NCI-H1694 treated with DMSO at 0.1 percent for 48 hours (cell line): Measurements from ENCODE around the gene TMEM217.

ENCODE experiments used
- DNase-seq: peaks from one replicate; lab custom pipeline; 2025; lab: John Stamatoyannopoulos, UW

Gene TMEM217

DNA sequence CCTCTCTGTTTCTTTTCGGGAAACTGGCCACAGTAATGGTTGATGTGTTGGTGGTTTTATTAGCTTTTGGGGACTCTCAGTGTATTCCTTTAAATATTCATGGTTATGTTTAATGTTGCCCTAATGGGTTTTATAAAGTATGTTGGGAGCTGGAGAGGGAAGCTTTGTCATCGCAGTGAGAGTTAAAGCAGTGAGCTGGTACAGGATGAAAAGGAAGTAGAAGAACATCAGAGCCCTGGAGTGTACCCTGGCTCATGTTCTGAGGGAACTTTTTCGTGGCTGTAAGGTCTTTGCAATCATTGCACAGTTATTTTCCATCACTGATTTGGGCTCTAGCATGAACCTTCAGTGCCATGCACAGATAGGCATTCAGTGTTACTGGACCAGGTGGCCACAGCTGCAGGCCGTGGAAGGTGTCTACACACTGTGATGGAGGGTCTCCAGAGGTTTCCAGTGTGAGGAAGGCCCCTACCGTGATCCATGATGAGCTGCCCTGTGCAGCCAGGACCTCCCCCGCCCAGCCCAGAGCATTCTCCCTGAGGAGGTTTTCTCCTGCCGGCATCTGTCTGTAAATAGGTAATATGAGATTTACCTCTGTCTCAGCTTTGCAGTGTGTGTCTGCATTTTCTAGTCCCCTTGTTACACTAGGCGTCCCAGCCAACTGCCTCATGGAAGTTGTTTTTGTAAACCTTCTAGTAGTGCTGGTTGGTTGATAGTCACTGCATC is 22.4 kb upstream of the TMEM217 start:
- no peak for DNase-seq

DNA sequence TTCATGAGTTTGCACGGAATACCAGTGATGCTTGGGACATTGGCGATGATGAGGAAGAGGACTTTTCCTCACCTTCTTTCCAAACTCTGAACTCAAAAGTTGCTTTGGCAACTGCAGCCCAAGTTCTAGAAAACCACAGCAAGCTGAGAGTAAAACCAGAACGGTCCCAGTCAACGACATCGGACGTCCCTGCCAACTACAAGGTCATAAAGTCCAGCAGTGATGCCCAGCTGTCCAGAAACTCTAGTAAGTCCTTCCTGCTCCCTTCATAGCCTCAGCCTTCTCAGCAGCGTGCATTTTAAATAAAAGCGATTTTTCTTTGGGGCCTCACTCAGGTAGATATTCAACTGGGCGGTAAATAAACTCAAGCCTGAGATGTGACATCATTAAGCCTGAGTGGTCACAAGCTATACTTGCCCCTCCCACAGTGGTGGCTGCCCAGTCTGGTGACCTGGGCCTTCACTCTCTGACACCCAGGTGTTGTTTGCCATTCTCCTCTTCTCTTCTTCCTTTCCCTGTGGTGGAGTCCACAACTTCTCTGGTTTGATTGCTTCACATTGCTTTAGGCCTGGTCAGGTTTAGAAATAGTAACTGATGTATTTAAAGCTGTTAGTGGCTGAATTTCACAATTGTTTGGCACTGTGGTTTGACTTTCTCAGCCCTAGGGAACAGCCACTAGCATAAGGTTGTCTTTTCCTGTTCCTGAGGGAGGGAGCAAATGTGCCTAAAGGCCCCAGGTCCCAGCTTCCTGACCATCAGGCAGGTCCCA is 21.6 kb upstream of the TMEM217 start:
- no peak for DNase-seq

DNA sequence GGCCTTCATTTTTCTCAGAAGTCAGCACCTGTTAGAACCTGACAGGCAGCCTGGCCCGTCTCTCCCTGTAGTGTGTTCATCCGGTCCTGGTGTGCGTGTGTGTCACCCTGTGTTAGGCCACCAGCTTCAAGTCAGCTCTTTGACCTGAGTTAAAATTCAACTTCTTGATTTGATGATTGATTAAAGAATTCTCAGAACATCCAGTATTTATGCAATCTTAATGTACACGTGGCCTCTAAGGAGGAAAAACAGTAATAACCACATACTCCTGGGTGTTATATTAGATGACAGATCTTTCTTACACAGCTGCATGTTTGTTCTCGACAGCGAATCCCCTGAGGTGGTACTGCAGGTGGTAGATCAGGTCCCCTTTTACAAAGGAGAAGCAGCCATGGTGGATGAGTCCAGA is 19.1 kb upstream of the TMEM217 start:
- DNase-seq = no peak

DNA sequence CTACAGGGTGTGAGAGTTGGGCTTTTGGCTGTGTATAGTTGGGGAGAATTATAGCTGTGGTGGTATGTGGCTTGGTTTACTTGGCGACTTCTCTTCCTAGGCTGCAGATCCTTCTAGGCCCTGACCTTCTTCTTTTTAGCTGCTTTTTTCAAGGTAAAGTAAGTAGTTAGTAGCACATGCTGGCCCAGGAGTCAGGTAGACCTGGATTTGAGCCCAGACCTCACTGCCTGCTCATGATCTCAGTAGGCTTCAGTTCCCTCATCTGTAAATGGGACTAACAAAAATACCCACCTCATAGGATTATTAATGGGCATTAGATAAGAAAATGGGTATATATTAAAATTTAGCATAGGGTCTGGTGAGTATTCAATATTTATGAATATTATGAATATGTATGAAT is 17.4 kb upstream of the TMEM217 start:
- DNase-seq = no peak

DNA sequence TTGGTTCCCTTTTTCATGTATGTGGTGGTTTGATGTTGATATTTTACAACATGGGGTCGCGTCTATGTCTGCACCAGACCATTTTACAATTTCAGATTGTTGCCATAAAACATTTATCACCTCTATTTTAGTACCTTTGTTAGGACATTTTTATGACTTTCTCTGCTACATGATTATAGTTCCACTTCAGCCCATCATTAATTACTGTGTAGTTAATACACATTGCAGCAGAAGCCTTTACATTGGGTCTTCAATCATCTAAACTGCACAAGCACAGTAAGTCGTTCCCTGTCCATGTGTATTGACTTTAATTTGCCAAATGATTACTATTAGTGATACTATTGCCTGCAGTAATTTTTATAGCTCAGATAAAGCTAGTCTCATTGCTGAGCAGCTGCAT is 15.7 kb upstream of the TMEM217 start:
- DNase-seq = no peak

DNA sequence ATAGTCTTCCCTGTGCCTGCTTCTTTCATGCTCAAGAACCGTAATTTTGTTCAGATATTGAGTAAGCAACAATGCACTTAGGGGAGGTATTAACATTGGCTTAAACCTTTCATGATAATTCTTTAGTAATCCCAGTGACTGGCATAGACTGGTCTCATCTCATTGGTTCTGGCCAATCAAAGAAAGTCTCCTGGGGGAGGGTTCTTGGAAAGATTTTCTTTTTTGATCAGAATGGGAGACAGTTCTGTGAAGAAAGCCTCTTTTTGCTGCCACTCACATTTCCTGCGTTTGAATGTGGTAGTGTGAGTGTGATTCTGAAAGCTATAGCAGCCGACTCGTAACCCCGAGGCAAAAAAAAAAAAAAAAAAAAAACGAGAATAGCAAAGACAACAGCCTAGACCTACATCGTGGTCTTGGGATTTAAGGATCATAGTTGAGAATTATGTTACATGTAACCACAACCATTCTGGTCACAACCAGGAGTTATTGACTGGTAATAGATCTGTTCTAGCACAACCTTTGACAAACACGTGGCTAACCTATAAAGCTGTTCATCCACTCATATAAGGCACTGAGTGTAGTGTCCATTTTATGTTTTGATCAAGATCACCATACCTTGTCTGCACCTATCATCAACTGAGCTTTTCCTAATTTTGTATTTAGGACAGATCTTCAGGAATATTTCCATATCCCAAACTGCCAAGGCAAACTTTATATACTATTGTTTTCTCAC is 15.1 kb upstream of the TMEM217 start:
- DNase-seq = no peak

DNA sequence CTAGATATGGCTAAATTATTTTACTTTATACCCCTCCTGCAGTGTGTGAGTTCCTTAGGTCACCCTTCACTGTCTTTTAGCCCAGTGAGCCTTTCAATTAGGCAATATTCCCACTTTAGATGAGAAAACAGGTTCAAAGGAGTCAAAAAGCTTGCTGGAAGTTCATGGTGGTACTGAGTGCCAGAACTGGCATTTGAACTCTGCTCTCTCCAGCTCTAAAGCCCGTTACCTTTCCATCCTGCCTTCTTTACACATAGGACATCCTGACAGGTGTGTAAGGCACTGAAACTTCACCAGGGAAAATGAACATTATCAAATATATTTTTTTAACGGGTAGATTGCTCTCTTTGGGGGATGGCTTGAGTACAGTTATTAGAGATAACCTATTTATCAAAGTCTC is 11.2 kb upstream of the TMEM217 start:
- DNase-seq = no peak

DNA sequence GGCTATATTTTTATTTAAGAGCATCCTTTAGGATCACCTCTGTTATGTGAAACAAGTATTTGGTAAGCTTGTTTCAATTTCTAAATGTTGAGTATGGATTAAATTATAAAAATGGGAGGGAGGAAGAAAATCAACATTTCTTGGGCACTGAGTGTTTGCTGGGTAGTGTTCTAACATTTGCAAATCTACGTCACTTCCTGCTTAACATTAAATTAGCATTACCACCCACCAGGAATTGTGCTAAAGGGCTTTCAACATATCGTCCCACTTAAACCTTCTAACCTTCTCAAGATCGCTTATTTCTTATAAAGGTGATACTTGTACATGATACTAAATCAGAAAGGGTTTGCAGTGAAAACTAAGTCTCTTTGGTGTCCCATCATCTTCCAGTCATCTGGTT is 7.9 kb upstream of the TMEM217 start:
- DNase-seq = no peak

DNA sequence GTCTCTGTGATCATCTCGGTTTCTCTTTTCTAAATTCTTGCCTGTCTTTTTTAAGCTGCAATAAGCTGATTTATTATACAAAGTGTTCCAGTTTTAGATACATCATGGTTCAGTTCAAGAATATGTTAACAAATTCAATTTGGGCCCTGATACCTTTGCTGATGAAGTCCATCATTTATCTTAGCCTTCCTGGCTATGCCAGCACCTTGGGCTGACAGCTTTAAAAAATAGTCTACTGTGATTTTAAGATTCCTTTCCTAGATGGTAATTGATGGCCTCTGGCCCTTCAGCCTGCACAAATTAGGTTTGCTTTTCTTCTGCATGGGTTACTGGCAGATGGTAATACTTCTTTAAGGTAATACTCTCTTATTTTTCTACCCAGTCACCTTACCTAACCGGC is 7.1 kb upstream of the TMEM217 start:
- DNase-seq = no peak

DNA sequence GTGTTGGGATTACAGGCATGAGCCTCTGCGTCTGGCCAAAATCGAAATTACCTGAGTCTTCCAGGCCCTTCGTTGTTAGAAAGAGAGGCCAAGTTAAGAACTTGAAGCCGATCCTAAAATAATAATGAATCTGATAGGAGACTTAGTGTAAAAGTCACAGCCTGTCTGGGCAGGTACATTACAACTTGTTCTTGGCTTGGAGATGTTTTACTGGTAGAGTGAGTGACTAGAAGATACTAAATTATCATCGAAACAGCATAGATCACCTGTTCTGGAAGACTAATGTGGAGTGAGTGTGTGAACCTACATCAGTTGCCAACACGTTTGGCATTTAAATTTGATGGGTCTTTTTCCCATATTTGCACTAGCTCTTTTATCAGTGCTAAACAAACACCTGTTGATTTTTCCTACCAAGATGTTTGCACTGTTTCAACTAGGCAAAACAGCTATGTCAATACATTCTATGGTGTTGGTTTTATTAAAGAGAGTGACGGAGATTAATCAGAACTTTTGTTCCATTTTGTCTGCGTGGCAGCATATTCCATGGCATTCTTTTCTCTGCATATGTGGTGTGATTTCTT is 4.6 kb upstream of the TMEM217 start:
- DNase-seq = no peak

DNA sequence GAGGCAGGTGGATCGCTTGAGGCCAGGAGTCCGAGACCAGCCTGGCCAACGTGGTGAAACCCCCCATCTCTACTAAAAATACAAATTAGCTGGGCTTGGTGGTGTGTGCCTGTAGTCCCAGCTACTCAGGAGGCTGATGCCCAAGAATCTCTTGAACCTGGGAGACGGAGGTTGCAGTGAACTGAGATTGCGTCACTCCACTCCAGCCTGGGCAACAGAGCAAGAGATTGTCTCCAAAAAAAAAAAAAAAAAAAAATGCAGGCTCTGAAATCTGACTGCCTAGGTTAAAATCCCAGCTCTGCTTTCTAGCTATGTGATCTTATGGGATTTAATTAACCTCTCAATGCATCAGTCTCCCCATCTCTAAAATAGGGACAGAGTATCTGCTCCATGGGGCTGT is 3.3 kb upstream of the TMEM217 start:
- DNase-seq = no peak

DNA sequence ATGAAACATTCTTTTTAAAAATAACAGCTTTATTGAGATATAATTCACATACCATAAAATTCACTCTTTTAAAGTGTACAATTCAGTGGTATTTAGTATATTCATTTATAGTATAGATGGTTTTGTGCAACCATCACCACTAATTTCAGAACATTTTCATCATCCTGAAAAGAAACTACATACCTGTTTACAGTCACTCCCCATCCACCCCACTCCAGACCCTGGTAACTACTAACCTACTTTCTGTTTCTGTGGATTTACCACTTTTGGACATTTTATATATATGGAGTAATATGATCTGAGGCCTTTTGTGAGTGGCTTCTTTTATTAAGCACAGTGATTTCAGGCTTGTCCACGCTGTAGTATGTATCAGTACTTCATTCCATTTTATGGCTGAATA is 2.5 kb upstream of the TMEM217 start:
- no peak for DNase-seq

DNA sequence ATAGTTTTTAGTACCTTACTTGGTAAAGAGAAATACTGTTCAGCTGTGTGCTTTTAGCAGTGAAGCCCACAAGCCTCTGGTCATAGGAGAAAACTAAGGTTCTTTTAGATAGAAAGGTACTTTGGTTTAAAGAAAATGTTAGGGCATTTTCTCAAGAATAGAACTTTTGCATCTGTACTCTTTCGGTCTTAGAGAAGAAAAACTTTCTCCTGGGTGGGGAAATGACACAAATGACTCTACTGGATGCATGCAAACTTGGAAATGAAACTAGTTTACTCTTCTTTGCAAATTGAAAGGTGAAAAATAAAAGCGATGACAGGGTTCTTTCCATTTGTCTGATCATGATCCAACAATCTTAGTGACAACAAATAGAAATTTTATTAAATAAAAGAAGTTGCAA is 2.1 kb upstream of the TMEM217 start:
- DNase-seq = no peak

DNA sequence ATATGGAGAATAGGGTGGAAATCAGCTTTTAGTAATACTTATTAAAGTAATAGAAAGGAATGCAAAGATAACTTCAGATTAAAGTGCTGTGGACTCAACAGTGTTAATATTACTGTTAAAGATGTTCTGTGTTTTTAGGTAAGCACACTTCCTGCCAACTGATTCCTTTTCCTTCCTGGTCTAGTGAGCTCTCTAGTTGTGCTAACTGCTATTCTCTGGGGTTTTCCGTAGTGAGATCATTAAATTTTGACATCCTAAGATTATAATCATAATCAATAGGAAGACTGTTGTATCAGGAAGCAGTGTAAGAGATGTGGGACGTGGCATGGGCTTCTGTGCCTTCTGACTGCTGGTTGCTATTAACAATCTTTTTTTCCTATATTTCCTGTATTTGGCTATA is 1.2 kb upstream of the TMEM217 start:
- DNase-seq = no peak

DNA sequence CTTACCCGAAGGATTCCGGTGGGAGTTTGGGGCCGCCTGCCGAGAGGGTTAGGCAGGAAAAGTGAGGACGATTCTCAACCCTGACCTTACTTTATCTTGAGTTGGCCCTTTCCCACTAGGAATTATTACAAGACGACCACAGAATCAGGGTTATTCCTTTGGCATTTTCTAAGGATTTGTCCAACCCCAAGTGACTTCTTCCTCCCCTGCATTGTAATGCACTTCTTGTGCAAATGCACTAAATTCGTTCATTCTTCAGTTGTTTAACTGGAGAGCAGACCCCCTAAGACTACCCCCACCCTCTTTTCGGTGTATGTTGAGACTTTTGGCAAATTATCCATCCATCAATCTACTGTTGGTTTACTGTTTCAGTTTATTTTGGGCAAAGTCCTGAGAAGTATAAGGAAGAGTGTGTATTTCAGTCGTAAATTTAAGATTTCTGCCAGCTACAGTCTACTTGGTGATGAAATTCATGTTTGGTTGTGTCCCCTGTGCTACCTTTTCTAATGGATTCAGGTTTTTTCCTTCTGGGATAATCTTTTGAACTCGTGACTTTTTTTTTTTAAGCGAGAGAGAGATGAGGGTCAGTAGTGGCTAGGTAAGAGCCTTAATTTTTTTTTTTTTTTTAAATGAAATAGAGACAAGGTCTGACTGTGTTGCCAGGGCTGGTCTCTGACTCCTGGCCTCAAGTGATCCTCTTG is 611 bp upstream of the TMEM217 start:
- DNase-seq = no peak

DNA sequence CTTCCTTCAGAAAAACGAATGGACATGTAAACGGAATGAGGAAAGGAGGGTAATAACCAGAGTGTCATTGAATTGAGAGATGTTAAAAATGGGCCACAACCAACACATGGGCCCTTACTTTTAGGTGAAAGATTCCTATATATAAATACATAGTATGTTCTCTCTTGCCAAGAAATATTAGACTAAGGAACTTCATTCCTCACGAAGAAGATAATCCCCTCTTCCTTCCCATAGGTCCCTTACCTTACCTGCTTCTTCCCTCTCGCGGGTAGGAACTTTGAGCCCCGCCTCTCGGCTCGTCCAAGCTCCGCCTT is 667 bp downstream of the TMEM217 start:
- no peak for DNase-seq

DNA sequence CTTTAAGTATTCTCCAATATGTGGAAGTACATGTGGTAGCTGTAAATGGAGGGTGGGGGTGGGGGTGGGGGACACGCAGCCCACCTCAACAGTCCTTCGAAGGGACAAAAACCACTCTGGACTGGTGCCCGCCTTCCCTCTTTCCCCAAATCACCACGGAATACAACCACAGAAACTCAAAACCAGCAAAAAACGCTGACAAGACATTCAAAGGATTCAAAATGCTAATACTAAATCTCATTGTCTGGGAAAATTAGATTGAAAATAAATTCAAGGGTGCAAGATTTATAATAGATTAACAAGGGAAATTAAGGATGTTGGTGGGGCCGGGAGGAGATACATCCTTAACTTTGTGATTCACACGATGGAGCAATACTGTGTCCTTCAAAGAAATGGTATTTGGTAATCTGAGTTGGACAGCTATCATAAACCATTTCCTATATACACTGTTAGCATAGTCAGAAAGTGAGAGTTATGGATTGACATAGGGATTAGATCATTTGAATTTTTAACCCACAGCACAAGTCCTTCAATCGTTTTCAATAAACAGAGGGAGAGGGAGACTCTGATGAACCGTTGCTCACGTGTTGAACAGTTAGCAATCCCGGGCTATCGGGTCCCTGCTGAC is 1.1 kb downstream of the TMEM217 start:
- DNase-seq = no peak

DNA sequence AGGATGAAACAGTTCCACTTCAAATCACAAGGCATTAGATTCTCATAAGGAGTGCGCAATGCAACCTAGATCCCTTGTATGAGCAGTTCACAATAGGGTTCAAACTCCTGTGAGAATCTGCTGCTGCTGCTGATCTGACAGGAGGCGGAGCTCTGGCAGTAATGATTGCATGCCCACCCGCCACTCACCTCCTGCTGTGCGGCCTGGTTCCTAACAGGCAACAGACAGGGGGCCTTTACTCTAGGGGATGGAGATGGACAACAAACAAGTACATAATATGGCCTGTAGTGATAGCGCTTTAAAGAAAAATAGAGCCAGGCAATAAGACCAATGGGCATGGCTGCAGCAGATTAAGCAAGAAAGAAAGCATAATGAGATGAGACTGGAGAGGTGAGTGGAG is 3.1 kb downstream of the TMEM217 start:
- DNase-seq = no peak

DNA sequence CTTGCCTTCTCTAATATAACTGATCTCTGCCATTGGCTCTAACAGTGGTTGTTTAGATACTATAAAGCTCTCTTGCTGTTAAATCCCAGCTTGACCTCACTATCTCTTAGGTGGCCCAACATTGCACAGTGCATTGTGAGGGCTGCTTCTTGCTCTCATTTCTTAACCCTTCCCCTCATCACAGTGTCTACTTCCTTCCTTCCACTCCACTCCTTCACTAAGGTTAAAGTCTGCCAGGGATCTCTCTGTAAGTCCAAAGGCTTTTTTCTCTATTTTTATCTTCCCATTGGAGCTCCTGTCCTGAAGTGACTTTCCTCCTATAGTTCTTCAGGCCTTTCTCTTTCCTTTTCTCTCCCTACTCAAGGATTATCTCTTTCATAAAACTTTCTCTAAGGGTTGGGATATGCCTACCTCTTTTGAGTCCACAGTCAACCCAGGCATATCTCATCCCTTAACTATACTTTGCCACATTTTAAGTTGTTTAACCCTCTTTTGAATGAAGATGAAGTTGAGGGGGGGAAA is 4.4 kb downstream of the TMEM217 start:
- DNase-seq = no peak

DNA sequence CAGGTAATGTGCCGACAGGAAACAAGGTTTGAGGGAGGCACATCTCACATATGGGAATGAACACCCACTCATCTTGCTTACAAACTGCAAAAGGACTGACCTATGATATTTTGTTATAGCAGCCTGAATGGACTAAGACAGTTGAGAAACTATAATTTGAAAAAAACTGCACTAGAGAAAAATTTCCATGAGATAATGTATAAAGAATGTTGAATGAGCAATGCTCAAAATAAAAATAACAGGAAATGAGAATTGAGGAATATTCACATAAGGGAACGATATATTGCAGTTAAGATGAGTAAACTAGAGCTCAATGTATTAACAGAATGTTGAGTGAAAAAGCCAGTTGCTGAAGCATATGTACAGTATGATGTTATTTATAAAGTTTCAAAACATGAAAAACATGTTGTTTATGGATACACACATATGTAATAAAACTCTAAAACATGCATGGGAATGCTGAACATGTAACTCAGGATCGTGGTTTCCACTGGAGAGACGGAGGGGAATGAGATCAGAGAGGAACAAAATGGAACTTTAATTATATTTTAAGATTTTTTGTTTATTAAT is 6.6 kb downstream of the TMEM217 start:
- no peak for DNase-seq
